B cell (primary cell): ENCODE measurements around the gene GNS. TPM values are rescaled to one million over a fixed set of nuclear protein-coding genes. Genes with fewer than 3 reads are reported as not detected.

Source experiments
- ATAC-seq: fragments of 200-7000 bp; cut with Tn5 transposase; one replicate; pipeline ENCODE4 v1.10.0; 2021; ENCODE audit warnings: low read depth, mild to moderate bottlenecking, moderate number of reproducible peaks, moderate library complexity
- CTCF ChIA-PET: fragments of 350-600 bp; sonication (Branson Sonifier 250); formaldehyde crosslinking; loops from one replicate; lab custom pipeline; 2021; ENCODE audit warnings: antibody characterized with exemption, inconsistent platforms; lab: Charles Lee
- POLR2A ChIA-PET: fragments of 350-600 bp; sonication (Branson Sonifier 250); formaldehyde crosslinking; loops from one replicate; lab custom pipeline; 2021; ENCODE audit warnings: antibody characterized with exemption; lab: Charles Lee
- DNase-seq: peaks from one replicate; pipeline ENCODE4 v3.0.0; 2013
- H2AFZ ChIP-seq: 2 replicates; pipeline ENCODE4 v1.6.1; 2012; ENCODE audit warnings: mild to moderate bottlenecking, low read depth, low read length; ENCODE audit not compliant: insufficient read depth, poor library complexity, severe bottlenecking
- H3K27ac ChIP-seq, 2 donors: 1 replicate in 1 of 2; 2 replicates in 1 of 2; pipeline ENCODE4 v1.5.1; 2012 to 2013; ENCODE audit warnings: low read length in 2 of 2, mild to moderate bottlenecking in 2 of 2, moderate library complexity in 1 of 2
- H3K27me3 ChIP-seq, 4 experiments: fragments of 200-600 bp in 1 of 4; sonication (generic) in 1 of 4; replicated peaks in 1 of 4; 1 replicate in 2 of 4; 2 replicates in 2 of 4; pipeline versions ENCODE4 v1.6.1 to v1.7.0; 2013 to 2016; ENCODE audit warnings: low read length in 3 of 4, mild to moderate bottlenecking in 2 of 4, mixed read lengths in 1 of 4, moderate library complexity in 1 of 4; ENCODE audit not compliant: insufficient read depth in 4 of 4, control insufficient read depth in 3 of 4; ENCODE audit errors: control extremely low read depth in 1 of 4
- H3K36me3 ChIP-seq, 2 experiments: replicated peaks in 1 of 2; 1 replicate in 1 of 2; 2 replicates in 1 of 2; pipeline versions ENCODE4 v1.6.1 to v1.7.1; 2013; ENCODE audit warnings: low read length in 1 of 2; ENCODE audit not compliant: insufficient read depth in 2 of 2, control insufficient read depth in 1 of 2; ENCODE audit errors: control extremely low read depth in 1 of 2, extremely low read depth in 1 of 2
- H3K4me1 ChIP-seq, 2 donors: fragments of 200-600 bp in 1 of 2; sonication (generic) in 1 of 2; 1 replicate in 1 of 2; 2 replicates in 1 of 2; pipeline versions ENCODE4 v1.5.1 to v1.6.1; 2013 to 2017; ENCODE audit warnings: low read length in 2 of 2; ENCODE audit not compliant: control insufficient read depth in 2 of 2, insufficient read depth in 2 of 2
- H3K4me2 ChIP-seq: replicated peaks from 2 replicates; pipeline ENCODE3; 2012; ENCODE audit warnings: mild to moderate bottlenecking, low read depth, low read length; ENCODE audit not compliant: poor library complexity, severe bottlenecking
- H3K4me3 ChIP-seq, 5 experiments: fragments of 200-600 bp in 1 of 5; sonication (generic) in 1 of 5; 1 replicate in 3 of 5; 2 replicates in 2 of 5; pipeline versions ENCODE4 v1.5.1 to v1.7.0; 2011 to 2016; ENCODE audit warnings: low read length in 4 of 5, mild to moderate bottlenecking in 4 of 5, low read depth in 2 of 5, control low read depth in 1 of 5, moderate library complexity in 1 of 5; ENCODE audit not compliant: insufficient read depth in 1 of 5; ENCODE audit errors: control extremely low read depth in 1 of 5, extremely low read depth in 1 of 5
- H3K79me2 ChIP-seq: fragments of 200-600 bp; sonication (generic); one replicate; pipeline ENCODE4 v1.6.0; 2016; ENCODE audit warnings: low read length; ENCODE audit not compliant: control insufficient read depth, insufficient read depth
- H3K9ac ChIP-seq: fragments of 200-600 bp; sonication (generic); 2 replicates; pipeline ENCODE4 v1.6.1; 2017; ENCODE audit warnings: mild to moderate bottlenecking, low read length, moderate library complexity
- H3K9me3 ChIP-seq, 3 donors: one replicate each; pipeline versions ENCODE4 v1.6.1 to v1.7.1; 2013; ENCODE audit warnings: low read length in 2 of 3; ENCODE audit not compliant: control insufficient read depth in 2 of 3, insufficient read depth in 1 of 3; ENCODE audit errors: control extremely low read depth in 1 of 3
- H4K20me1 ChIP-seq: 2 replicates; pipeline ENCODE4 v1.6.0; 2012; ENCODE audit warnings: mild to moderate bottlenecking, low read length; ENCODE audit not compliant: insufficient read depth, control insufficient read depth, poor library complexity, severe bottlenecking
- H3K27ac Mint-ChIP-seq: one replicate; pipeline ENCODE4 v1.8.0; 2021; ENCODE audit warnings: mixed read lengths
- H3K27me3 Mint-ChIP-seq: one replicate; pipeline ENCODE4 v1.8.0; 2021; ENCODE audit warnings: mixed read lengths
- H3K4me1 Mint-ChIP-seq: one replicate; pipeline ENCODE4 v1.8.0; 2021; ENCODE audit warnings: mixed read lengths
- H3K4me3 Mint-ChIP-seq: one replicate; pipeline ENCODE4 v1.8.0; 2021; ENCODE audit warnings: mixed read lengths
- H3K9me3 Mint-ChIP-seq: one replicate; pipeline ENCODE4 v1.8.0; 2022; ENCODE audit warnings: mixed read lengths; ENCODE audit not compliant: insufficient read depth
- CTCF ChIP-seq: fragments of 200-600 bp; IDR thresholded peaks from one replicate; pipeline ENCODE4 v1.8.0; 2022; ENCODE audit warnings: antibody characterized with exemption, mild to moderate bottlenecking
- EZH2 ChIP-seq: IDR thresholded peaks from 2 replicates; pipeline ENCODE4 v1.6.1; 2012; ENCODE audit warnings: borderline replicate concordance, low read depth, mild to moderate bottlenecking, moderate library complexity, low read length; ENCODE audit not compliant: insufficient read depth, poor library complexity, severe bottlenecking
- WGBS: methylation state at CpG from one replicate; pipeline ENCODE4 v1.1.5; 2013; ENCODE audit warnings: missing lambda C conversion rate; ENCODE audit not compliant: insufficient coverage; 5-methylcytosine and 5-hydroxymethylcytosine counted together
- intact Hi-C: fragments of 100-400 bp; cut with micrococcal nuclease; formaldehyde crosslinking; loops from one replicate; pipeline ENCODE4 v1.10.0; 2022
- polyA plus RNA-seq: library from polyadenylated mRNA; depleted of rRNA; stranded (reverse); fragments of >200 nt; gene quantifications from 2 replicates; pipeline ENCODE4 v1.2.3, GENCODE V29; 2012
- total RNA-seq, 2 donors: library from RNA; stranded (reverse); fragments of 120-200 nt in 1 of 2; gene quantifications; 1 replicate in 1 of 2; 2 replicates in 1 of 2; pipeline versions ENCODE4 v1.2.3 to v1.2.4, GENCODE V29; 2013 to 2022

GNS gene
- total and polyA plus RNA-seq, 2 donors (not counting 1 experiment from before 2014, with no cell fraction given): 7.0 to 26.7 TPM

DNA sequence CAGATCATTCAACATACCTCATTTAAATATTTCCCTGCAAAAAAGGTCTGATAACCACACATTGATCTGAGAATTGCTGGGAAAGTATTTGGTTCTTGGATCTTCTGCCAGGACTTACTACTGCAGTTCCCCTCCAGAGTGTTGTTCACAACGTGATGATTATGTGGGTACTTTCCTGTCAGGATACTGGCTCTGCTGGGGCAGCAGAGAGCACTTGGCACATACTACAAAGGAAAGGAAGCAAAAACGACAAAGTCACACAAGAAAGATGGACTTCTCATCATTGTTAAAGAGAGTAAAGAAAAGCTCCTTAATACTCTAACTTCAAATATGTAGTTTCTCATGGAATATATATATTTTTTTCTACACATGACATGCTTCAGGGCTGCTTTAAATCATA is 11.5 kb downstream of the GNS start:
- DNase-seq (no peak), ATAC-seq (no peak)
- Histone ChIP-seq H3K9ac (no peak overlapping the region), H3K79me2 (no peaks in the 10 kb centered on the region), H2AFZ (no peak overlapping the region), H3K4me3 (no peak overlapping the region), H3K4me1 (no peaks in the 10 kb centered on the region), H3K27me3 (no peaks in the 10 kb centered on the region), H3K36me3 (peaks cover 8 to 40% of the 10 kb centered on the region in 2 experiments), H3K9me3 (no peaks in the 10 kb centered on the region), H4K20me1 (no peaks in the 10 kb centered on the region), H3K4me2 (no peak overlapping the region), H3K27ac (no peak overlapping the region)
- H3K27me3 Mint-ChIP-seq: no peaks in the 10 kb centered on the region
- intact Hi-C loops: no loop called here
- no peaks in the 10 kb centered on the region for H3K9me3 Mint-ChIP-seq
- H3K4me3 Mint-ChIP-seq: no peak overlapping the region
- TF ChIP-seq CTCF (no peak), EZH2 (no peak)
- no peaks in the 10 kb centered on the region for H3K4me1 Mint-ChIP-seq
- WGBS: no CpG with 5 or more reads among the region's 2 CpGs
- POLR2A ChIA-PET: no interaction called here
- no peak overlapping the region for H3K27ac Mint-ChIP-seq
- CTCF ChIA-PET: no interaction called here

DNA sequence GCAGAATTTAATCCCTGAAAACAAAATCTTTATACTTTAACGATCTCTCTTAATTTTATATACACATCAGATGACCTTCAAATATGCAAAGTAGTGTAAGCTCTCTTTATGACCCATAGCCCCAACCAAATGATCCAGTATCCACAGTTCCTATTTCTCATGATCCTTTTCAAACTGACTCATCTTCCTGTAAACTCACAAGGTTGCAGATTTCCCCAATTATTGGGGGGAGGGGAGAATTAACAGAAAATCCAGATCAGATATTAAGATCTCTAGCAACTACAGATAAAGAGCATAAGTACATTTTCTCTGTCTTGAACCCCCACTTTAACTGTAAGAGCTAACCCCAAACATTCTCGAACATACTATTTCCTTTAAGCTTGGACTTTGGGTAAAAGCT is 12.5 kb downstream of the GNS start:
- H3K79me2 ChIP-seq: no peaks in the 10 kb centered on the region

More for the DNA sequence above, 12.5 kb downstream of the GNS start:
- Histone ChIP-seq H3K9me3 (no peaks in the 10 kb centered on the region), H2AFZ (no peak overlapping the region), H3K9ac (no peak overlapping the region), H3K27me3 (no peaks in the 10 kb centered on the region), H3K4me2 (no peak overlapping the region), H3K36me3 (peaks cover 8 to 42% of the 10 kb centered on the region in 2 experiments), H4K20me1 (no peaks in the 10 kb centered on the region), H3K27ac (no peak overlapping the region), H3K4me3 (no peak overlapping the region), H3K4me1 (no peaks in the 10 kb centered on the region)
- ChIA-PET CTCF (no interaction called here), POLR2A (no interaction called here)
- intact Hi-C loops: no loop called here
- Mint-ChIP-seq H3K4me1 (no peaks in the 10 kb centered on the region), H3K4me3 (no peak overlapping the region), H3K9me3 (no peaks in the 10 kb centered on the region), H3K27me3 (no peaks in the 10 kb centered on the region), H3K27ac (no peak overlapping the region)
- no peak for TF ChIP-seq CTCF
- TF ChIP-seq EZH2: no peak
- ATAC-seq: no peak
- no peak for DNase-seq
- 100% methylated on average over 1 of the region's 2 CpGs for WGBS
